Heart right ventricle (tissue), 16 donors: ENCODE results near the gene MAP3K21. TPM values are rescaled to one million over a fixed set of nuclear protein-coding genes. Genes with fewer than 3 reads are reported as not detected.

Experiments used
- ATAC-seq, 8 donors: fragments of 200-7000 bp; cut with Tn5 transposase; one replicate each; pipeline ENCODE4 v1.9.1; 2020; ENCODE audit warnings: mild to moderate bottlenecking in 8 of 8, moderate library complexity in 8 of 8, moderate number of reproducible peaks in 1 of 8
- DNase-seq, 2 donors: peaks; one replicate each; pipeline ENCODE4 v3.0.0-alpha.2; 2020
- H3K27ac ChIP-seq, 10 donors: fragments of 200-600 bp; sonication (generic) in 2 of 10; one replicate each; pipeline versions ENCODE4 v1.5.0 to v1.8.0; 2020 to 2022; ENCODE audit warnings: mild to moderate bottlenecking in 3 of 10
- H3K27me3 ChIP-seq, 7 donors: fragments of 200-600 bp; one replicate each; pipeline ENCODE4 v1.8.0; 2021 to 2022; ENCODE audit warnings: mild to moderate bottlenecking in 2 of 7
- H3K36me3 ChIP-seq, 9 donors: fragments of 200-600 bp; sonication (generic) in 1 of 9; one replicate each; pipeline versions ENCODE4 v1.5.0 to v1.8.0; 2020 to 2022; ENCODE audit warnings: mild to moderate bottlenecking in 2 of 9
- H3K4me1 ChIP-seq, 9 donors: fragments of 200-600 bp; sonication (generic) in 1 of 9; one replicate each; pipeline versions ENCODE4 v1.5.0 to v1.8.0; 2020 to 2022; ENCODE audit warnings: mild to moderate bottlenecking in 4 of 9
- H3K4me3 ChIP-seq, 10 donors: fragments of 200-600 bp; sonication (generic) in 2 of 10; one replicate each; pipeline versions ENCODE4 v1.5.0 to v1.8.0; 2020 to 2022; ENCODE audit warnings: mild to moderate bottlenecking in 7 of 10, moderate library complexity in 2 of 10
- H3K9me3 ChIP-seq, 11 donors: fragments of 200-600 bp in 10 of 11; sonication (generic) in 2 of 11; one replicate each; pipeline versions ENCODE4 v1.5.0 to v1.8.0; 2013 to 2022; ENCODE audit warnings: mild to moderate bottlenecking in 2 of 11, control low read depth in 1 of 11, moderate library complexity in 1 of 11
- CTCF ChIP-seq, 9 donors: fragments of 200-600 bp; sonication (generic) in 2 of 9; IDR thresholded peaks; one replicate each; pipeline versions ENCODE4 v1.5.0 to v1.8.0; 2021 to 2022; ENCODE audit warnings: antibody characterized with exemption in 9 of 9, mild to moderate bottlenecking in 5 of 9, moderate library complexity in 1 of 9
- WGBS, 2 donors: extraction: QIAGEN DNeasy Blood & Tissue Kit; methylation state at CpG; one replicate each; pipeline ENCODE4 v1.1.7; 2013; ENCODE audit warnings: inconsistent platforms in 1 of 2; 5-methylcytosine and 5-hydroxymethylcytosine counted together
- intact Hi-C, 10 donors: fragments of 100-400 bp; cut with DNase I; formaldehyde crosslinking; loops; one replicate each; pipeline versions ENCODE4 v1.11.1 to v1.14.2; 2022
- polyA plus RNA-seq, 2 donors: library from polyadenylated mRNA; stranded (reverse); fragments of 200-250 nt; gene quantifications; one replicate each; pipeline ENCODE4 v1.2.3, GENCODE V29; 2013
- total RNA-seq, 10 donors: library from RNA; stranded (reverse); fragmentation: NEBNext Ultra II Directional in 3 of 10; extraction: Animal tissue kit (Norgen Biotek cat#: 25700) in 3 of 10; gene quantifications; one replicate each; pipeline versions ENCODE4 v1.2.1 to v1.2.4, GENCODE V29; 2021 to 2023
- donor health status: Arrhythmogenic right ventricular cardiomyopathy.
- donor health status: ischemic (EF 13 %, LVEDD 7.1; RV severe dilation, severe dysfunction).
- donor health status: healthy with polysubstance abuse.
- donor health status: DM: no; HTN: yes; CAD: no.
- donor health status: DM: no; HTN: no; CAD: no.
- donor health status: ischemic (EF 25% LVEDD 6.9; RV normal size, moderate dysfunction).
- donor health status: ischemic (EF 25% LVEDD 5.7; RV mildly dilated, moderate dysfunction).
- donor health status: healthy.
- donor health status: DM: yes; HTN: yes; CAD: no.
- donor health status: Ischemic cardiomyopathy.
- donor health status: ischemic (EF 35%, LVEDD 5.7; RV mildly dilated, moderate dysfunction).
- donor health status: nonischemic (EF 11% LVEDD 7.7; RV severe dilation, severe dysfunction).
- donor health status: DM: yes; HTN: yes; CAD: no.
- donor health status: PGD.
- donor health status: ischemic (EF 29% LVEDD 5.4; RV normal size, mild dysfunction).
- donor health status: nonischemic (EF 23%, LVEDD 6.1; RV moderate dilation, normal function).

The MAP3K21 gene
- total and polyA plus RNA-seq, 12 donors, result 0.07 to 0.47 (median 0.17) TPM

GRCh38 chr1:233337505-233337904 lies 10.0 kb downstream of the MAP3K21 start:
- Histone ChIP-seq H3K36me3 (no peaks in the 10 kb centered on the region), H3K4me1 (no peaks in the 10 kb centered on the region), H3K27ac (no peak overlapping the region), H3K4me3 (no peak overlapping the region), H3K9me3 (no peaks in the 10 kb centered on the region), H3K27me3 (peaks cover 0 to 49% (median 21%) of the 10 kb centered on the region in 7 donors)
- ATAC-seq, result no peak
- intact Hi-C loops, result no loop called here
- no peak for TF ChIP-seq CTCF (IDR thresholded peaks at IDR 0.05)
- WGBS, 2 donors, result 78 to 88% methylated on average over 3 of the region's 3 CpGs
- no peak for DNase-seq

GRCh38 chr1:233338102-233338501 lies 10.6 kb downstream of the MAP3K21 start:
- no peak for TF ChIP-seq CTCF (IDR thresholded peaks at IDR 0.05)
- no peak for DNase-seq

GRCh38 chr1:233340031-233340555 lies 12.6 kb downstream of the MAP3K21 start:
- H3K27ac ChIP-seq, result no peak overlapping the region
- H3K36me3 ChIP-seq, result no peaks in the 10 kb centered on the region
- no peak for ATAC-seq
- no peaks in the 10 kb centered on the region for H3K4me1 ChIP-seq
- intact Hi-C loops, result no loop called here
- H3K27me3 ChIP-seq, result peaks cover 0 to 49% (median 25%) of the 10 kb centered on the region in 7 donors
- H3K4me3 ChIP-seq, result no peak overlapping the region
- TF ChIP-seq CTCF (IDR thresholded peaks at IDR 0.05), result no peak
- 78 to 96% methylated on average over 3 of the region's 3 CpGs for WGBS, 2 donors
- no peaks in the 10 kb centered on the region for H3K9me3 ChIP-seq
- DNase-seq, result no peak

More at GRCh38 chr1:233338102-233338501, 10.6 kb downstream of the MAP3K21 start:
- no peak for ATAC-seq
- 97% methylated on average over 2 of the region's 2 CpGs for WGBS, 2 donors
- H3K9me3 ChIP-seq, result no peaks in the 10 kb centered on the region
- intact Hi-C loops, result no loop called here
- H3K4me1 ChIP-seq, result no peaks in the 10 kb centered on the region
- H3K4me3 ChIP-seq, result no peak overlapping the region
- H3K27ac ChIP-seq, result no peak overlapping the region
- no peaks in the 10 kb centered on the region for H3K36me3 ChIP-seq
- peaks cover 0 to 49% (median 26%) of the 10 kb centered on the region in 7 donors for H3K27me3 ChIP-seq

- H3K4me1 ChIP-seq, result no peaks in the 10 kb centered on the region
- no peaks in the 10 kb centered on the region for H3K9me3 ChIP-seq
- no peak for TF ChIP-seq CTCF (IDR thresholded peaks at IDR 0.05)
- no peak overlapping the region for H3K27ac ChIP-seq
- DNase-seq (no peak), ATAC-seq (no peak)
- 61 to 72% methylated on average over 4 of the region's 4 CpGs for WGBS, 2 donors
- H3K27me3 ChIP-seq, result peaks cover 0 to 45% (median 18%) of the 10 kb centered on the region in 7 donors
- intact Hi-C loops, result no loop called here
- H3K36me3 ChIP-seq, result no peaks in the 10 kb centered on the region
- no peak overlapping the region for H3K4me3 ChIP-seq
Measured at GRCh38 chr1:233340966-233341516, 13.5 kb downstream of the MAP3K21 start.
